Activated T-cell treated with anti-CD3 and anti-CD28 coated beads for 4 hours (primary cell): ENCODE data around the gene KCTD2.

ENCODE experiments used
- DNase-seq: peaks from one replicate; pipeline ENCODE4 v3.0.0-alpha.2; 2020

Gene KCTD2

DNA sequence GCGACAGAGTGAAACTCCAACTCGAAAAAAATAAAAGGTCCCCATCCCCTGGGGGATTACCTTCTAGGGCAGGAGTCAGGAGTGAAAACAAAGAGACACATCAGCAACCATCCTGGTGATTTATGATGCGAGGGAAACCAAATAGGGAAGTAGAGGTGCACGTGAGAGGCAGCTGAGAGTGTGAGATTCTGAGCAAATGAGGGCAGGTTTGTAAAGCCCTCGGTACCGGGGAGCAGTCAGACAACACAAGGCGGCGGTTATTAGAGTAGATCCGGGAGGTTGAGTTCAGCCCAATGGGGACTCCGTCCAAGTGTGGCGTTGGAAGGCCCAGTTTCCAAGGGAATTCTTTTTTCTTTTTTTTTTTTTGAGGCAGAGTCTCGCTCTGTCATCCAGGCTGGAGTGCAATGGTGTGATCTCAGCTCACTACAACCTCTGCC lies 55.4 kb downstream of the KCTD2 start:
- no peak for DNase-seq

DNA sequence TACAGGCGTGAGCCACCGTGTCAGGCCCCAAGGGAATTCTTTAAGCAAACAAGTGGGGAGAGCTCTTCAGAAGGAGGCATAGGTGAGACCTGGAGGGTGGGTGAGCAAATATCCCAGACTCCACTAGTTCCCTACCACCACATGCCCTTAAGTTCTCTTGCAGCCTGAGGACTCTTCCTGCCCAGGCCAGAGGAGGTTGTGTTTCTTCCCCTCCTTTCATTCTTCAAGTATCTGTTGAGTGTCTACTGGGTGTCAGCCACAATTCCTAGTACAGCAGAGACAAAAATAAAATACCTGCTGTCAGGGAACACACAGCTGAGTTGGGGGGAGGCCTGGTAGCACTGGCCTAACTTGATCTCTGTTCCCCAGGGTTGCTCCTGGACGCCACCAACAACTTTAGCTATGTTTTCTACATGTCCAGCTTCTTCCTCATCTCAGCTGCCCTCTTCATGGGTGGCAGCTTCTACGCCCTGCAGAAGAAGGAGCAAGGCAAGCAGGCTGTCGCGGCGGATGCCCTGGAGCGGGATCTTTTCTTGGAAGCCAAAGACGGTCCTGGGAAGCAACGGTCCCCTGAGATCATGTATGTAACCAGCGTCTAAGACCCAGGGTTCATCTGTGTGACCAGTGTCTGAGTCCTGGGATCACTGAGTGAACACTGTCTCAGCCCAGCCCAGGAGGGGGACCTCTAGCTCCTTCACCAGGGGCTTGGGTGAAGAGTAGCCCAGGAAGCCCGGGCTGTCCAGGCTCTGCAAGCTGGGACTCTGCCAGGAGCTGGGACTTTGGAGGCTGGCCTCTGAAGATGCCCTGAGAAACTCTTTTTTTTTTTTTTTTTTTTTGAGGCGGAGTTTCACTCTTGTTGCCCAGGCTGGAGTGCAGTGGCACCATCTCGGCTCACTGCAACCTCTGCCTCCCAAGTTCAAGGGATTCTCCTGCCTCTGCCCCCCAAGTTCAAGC lies 56.9 kb downstream of the KCTD2 start:
- DNase-seq, result no peak

DNA sequence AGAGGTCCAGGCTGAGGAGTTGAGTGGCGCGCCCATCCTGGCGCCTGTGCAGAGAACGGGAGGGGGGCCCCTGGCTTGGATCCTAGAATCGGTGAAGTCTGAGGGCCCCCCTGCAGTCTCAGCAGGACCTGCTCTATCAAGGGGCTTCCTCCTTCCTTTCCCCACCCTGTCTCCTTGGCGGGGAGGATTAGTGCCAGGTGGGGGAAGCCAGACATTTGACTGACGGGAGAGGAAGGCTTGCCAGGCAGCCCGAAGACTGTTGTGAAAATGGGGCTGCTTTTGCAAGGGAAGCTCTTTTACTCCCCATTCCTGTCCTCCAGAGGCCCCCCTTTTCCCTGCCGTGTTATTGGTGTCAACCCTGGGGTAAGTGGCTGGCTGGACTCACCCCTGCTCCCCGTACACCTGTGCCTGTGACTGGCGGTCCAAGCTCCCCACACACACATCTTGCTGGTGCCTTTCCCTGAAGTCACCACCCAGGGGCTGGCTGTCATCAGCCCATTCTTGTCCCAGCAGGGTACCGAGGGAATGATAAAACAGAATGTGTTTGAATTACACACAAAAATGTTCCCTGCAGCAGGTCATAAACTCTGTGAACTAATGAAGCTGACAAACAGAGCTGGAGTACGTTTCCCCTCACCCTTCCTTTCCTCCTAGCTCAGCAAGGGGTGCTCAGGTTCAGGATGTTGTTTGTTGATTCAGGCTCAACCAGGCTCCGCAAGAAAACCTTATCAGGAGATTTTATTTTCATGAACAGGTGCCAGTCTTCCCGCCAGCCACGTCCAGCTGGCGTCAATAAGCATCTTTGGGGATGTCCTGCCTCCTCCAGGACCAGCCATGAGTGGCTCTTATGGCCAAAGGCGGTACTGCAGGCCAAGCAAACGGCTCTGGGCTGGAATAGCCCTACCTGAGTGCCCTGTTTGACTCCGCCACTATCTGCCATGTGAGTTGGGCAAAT lies 58.4 kb downstream of the KCTD2 start:
- DNase-seq, result no peak

DNA sequence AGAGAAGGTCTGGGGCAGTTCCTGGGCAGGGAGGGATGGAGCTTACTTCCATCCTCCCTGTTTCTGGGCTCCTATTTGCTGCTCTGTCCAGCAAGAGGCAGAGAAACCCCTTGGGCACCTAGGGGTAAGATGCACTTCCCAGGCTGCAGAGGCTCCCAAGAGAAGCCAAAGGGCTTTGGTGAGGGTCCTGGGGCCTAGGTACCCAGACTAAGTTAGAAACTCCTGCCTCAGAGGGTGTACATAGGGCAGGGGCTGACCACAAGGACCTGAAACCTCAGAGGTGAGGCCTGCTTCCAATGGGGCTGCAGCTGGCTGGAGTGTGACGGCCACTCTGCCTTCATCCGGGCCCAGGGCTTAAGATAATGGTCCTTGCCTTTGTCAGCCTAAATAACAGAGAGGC lies 61.2 kb downstream of the KCTD2 start:
- DNase-seq, result no peak

DNA sequence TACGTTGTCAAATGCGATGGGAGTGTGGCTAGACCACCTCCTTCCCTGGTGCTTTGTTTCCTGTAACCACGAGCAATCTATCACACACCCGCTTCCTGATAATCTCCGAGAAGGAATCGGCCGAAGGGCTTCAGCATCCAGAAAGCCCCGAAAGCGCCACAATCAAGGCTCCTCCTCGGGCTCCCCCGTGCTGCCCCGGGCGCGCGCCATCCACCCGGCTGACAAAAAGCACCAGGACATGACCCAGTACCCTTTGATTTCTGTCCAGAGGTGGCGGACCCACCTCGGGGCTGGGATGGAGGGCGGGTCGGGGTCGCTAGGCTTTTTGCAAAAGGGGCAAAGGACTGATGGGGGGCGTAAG lies 62.0 kb downstream of the KCTD2 start:
- DNase-seq, result no peak

DNA sequence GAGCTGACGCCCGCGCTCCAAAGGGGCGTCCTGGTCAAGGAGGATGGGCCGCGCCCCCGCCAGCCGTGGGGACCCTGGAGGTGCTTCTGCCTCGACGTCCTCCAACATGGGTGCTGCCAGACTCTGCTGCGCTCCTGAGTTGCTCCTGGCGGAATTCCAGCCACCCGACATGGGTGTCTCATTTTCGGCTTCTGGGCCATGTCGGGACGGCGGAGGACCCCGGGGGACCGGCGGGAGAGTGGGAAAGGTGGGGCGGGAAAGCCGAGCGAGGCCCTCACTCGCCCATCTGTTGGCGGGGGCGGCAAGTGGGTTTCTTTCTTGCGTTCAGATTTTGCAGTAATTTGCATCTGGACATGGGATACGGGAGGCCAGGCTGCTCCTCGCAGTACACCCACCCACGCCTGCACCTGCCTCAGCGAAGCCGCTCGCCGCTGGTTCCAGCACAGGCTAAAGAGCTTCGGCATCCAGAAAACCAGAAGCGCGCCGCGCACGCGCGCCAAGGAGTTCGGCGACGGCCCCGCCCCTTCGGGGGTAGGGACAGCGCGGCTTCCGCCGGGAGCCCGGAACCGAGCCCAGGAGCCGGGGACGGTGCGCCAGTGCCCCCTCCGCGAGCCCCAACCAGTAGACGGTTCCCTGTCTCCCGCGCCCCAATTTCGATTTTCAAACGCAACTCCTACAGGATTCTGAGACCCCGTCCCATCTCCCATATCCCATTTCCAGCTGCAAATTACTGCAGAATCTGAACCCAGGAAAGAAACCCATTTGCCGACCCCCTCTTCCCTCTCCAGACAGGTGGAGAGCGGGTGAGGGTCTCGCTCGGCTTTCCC lies 62.6 kb downstream of the KCTD2 start, which contains the start of gene ARMC7:
Gene ARMC7, plus strand, starts transcription at position 563 of the 827 bp plus-strand sequence. CDS start 320 bp downstream, outside the sequence.
- DNase-seq, result peak; percentile 86

DNA sequence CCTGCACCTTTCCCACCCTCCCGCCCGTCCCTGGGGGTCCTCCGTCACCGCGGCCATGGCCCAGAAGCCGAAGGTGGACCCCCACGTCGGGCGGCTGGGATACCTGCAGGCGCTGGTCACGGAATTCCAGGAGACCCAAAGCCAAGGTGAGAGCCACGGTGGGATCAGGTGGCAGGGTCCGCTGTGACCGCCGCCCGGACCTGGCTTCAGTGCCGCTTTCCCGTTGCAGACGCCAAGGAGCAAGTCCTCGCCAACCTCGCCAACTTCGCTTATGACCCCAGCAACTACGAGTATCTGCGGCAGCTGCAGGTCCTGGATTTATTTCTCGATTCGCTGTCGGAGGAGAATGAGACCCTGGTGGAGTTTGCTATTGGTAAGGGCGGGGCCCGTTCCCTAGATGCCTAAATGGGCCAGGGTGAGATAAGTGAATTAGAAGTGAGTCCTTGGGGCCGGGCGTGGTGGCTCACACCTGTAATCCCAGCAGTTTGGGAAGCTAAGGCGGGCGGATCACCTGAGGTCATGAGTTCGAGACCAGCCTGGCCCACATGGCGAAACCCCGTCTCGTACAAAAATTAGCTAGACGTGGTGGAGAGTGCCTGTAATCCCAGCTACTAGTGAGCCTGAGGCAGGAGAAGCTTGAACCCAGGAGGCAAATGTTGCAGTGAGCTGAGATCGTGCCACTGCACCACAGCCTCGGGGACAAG lies 63.4 kb downstream of the KCTD2 start:
- DNase-seq, result no peak

DNA sequence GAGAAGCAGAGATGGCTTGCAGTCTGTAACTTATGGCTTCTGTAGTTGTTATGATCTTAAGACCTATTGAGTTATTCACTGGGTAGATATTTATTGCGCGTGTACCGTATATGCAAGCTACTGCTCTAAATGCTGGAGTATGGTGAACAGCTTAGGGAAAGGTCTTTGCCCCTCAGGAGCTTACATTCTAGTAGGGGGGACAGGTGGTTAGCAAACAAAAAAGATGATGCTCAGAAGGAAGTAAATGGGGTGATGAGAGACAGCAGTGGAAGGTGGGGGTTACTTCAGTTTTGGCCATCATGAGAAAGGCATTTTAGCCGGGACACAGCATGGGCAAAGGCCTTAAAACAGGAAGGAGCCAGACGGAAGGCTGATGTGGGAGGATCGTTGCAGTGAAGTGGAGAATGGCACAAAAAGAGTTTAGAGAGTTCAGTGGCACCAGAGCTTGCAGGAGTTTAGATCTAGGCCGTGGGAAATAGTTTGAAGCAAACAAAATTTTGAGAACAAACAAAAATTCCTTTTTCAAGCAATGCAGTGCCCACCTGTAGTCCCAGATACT lies 64.8 kb downstream of the KCTD2 start:
- DNase-seq, result no peak

DNA sequence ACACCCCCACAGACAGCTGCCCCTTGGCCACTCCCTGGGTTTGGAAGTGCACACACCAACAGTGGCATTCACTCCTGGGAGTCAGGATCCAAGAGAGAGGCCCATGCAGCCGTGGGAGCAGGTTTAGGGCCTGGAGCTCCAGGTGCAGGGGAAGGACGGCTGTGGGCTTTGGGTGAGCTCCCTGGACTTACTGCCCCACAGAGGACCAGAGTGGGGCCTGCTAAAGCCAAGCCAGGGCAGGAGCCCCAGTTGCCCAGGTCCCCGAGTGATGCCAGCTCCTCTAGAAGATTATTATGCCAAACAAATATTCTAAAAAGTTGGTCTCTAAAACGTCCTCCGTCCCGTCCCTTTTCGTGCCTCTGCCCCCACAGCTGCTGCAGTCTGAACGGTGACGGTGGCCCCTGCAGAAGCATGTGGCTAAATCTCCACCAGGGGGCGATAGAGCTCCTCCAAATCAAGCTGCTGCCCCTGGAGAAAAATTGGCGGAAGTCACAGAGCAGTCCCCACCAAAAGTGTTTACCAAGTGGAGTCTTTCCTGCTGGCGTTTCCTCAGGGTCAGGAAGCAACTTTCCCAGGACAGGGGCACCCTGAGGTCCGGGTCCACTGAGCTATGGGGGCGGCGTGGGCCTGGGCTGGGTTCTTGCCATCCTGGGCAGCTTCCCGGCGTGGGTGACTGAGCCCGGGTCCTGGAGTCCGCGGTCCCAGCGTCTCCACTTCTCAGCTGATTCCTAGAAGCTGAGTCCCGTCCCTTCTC lies 67.0 kb downstream of the KCTD2 start:
- DNase-seq, result peak; percentile 91

DNA sequence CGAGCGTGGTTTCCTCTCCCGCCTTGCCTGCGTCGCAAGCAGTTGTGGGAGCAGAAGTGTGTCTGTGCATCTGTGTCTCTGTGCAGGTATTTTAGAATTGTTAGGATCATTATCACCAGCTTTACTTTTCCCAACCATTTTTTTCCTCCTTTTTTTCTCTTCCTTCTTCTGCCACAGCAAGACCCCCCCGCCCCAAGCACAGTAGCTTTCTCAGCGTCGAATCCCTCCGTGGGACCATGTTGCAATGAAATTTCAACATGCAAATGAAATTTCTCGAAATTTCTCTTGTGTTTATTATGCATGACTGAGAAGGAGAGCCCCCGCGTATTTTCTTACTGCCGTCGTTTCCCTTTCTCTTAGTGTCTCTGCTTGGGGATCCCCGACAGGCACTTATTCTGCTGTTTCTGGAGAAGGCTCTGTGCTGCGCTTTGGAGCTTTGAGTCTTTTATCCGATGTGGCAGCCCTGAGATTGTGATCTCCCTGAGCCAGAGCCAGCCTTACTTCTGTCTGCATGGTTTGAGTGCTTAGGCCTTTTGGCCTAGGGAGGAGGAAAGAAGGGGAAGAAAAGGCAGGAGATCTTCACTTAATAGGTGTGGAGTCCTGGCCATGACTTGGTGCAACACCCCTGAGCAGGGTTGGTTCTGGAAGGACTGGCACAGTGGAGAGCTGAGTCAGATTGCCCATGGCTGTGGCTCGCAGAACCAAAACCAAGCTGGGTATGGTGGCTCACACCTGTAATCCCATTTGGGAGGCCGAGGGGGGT lies 67.7 kb downstream of the KCTD2 start:
- DNase-seq, result no peak
